Measurements from ENCODE around the gene RPS6KB2.
"Not testable (repeated sequence)": the region's sequence is repeated elsewhere in the genome, so short reads cannot be mapped to it uniquely, and the experiment has no call there.

RPS6KB2 gene

GRCh38 chr11:67468759-67469507 lies 40.6 kb downstream of the RPS6KB2 start, which contains the start of gene TMEM134:
Gene TMEM134 (minus strand): TSS chr11:67469251. CDS start chr11:67469192, 59 bp downstream.
- DNase-seq, result peak; percentile 43

DNA sequence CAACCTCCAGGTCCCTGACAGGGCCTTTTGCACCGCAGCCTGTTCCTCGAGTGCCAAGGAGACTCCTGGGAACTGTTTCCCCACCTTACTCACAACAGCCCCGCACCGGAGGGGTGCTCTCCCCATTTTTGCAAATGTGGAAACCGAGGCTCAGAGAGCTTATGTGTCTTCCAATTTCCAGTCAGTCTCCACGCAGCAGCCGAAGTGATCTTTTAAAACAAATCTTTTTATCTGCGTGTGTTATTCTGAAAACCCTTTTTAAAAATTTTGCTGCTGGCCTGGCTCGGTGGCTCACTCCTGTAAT lies 41.2 kb downstream of the RPS6KB2 start:
- no peak for DNase-seq

DNA sequence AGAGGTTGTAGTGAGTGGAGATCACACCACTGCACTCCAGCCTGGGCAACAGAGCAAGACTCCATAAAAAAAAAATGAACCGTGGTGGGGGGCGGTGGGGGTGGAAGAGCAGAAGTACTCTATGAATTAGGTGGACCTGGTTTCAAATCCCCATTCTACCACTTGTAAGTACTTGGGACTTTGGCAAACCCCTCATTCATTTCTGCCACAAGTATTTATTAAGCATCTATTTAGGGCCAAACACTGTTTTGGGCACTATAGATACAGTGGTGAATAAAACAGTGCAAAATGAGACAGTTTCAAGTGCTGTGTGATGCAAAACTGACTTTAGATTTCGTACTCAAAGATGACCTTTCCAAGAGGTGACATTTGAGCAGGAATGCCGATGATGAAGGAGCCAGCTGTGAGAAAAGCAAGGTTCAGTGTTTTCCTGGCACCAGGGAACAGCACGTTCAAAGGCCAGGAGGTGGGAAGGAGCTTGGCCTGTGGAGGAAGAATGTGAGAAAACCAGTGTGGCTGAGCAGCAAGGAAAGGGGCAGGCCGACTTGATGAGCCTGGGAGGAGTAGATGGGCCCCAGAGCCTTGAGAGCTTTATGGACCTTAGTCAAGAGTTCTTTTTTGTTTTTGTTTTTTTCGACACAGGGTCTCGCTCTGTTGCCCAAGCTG lies 42.2 kb downstream of the RPS6KB2 start:
- DNase-seq, result no peak

DNA sequence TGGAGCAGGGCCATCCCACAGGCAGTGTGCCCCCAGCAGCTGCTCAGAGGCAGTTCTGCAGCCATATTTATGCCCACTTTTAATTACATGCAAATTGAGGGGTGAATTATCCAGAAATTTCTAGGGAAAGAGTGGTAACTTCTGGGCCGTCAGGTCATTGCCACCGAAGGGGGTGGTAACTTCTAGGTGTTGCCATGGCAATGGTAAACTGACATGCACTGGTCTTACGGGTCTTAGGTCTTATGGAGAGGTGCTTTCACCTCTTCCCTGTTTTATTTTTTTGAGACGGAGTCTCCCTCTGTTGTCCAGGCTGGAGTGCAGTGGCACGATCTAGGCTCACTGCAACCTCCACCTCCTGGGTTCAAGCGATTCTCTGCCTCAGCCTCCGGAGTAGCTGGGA lies 44.6 kb downstream of the RPS6KB2 start:
- DNase-seq, result no peak

GRCh38 chr11:67476692-67477091 lies 48.4 kb downstream of the RPS6KB2 start:
- not testable (repeated sequence) for DNase-seq

DNA sequence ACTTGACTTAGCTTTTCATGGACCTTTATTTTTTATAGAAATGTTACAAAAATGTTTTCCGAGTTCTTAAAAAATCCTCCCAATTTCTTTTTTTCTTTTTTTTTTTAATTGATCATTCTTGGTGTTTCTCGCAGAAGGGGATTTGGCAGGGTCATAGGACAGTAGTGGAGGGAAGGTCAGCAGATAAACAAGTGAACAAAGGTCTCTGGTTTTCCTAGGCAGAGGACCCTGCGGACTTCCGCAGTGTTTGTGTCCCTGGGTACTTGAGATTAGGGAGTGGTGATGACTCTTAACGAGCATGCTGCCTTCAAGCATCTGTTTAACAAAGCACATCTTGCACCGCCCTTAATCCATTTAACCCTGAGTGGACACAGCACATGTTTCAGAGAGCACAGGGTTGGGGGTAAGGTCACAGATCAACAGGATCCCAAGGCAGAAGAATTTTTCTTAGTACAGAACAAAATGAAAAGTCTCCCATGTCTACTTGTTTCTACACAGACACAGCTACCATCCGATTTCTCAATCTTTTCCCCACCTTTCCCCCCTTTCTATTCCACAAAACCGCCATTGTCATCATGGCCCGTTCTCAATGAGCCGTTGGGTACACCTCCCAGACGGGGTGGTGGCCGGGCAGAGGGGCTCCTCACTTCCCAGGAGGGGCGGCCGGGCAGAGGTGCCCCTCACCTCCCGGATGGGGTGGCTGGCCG lies 49.2 kb downstream of the RPS6KB2 start:
- not testable (repeated sequence) for DNase-seq

GRCh38 chr11:67482275-67482826 lies 54.1 kb downstream of the RPS6KB2 start:
- no peak for DNase-seq

- DNase-seq, result peak; percentile 95
These were observed 54.8 kb downstream of the RPS6KB2 start, which contains the start of gene AIP for GRCh38 chr11:67482827-67483798. Gene AIP (plus strand): TSS chr11:67483026. CDS start chr11:67483159, 133 bp downstream.

DNA sequence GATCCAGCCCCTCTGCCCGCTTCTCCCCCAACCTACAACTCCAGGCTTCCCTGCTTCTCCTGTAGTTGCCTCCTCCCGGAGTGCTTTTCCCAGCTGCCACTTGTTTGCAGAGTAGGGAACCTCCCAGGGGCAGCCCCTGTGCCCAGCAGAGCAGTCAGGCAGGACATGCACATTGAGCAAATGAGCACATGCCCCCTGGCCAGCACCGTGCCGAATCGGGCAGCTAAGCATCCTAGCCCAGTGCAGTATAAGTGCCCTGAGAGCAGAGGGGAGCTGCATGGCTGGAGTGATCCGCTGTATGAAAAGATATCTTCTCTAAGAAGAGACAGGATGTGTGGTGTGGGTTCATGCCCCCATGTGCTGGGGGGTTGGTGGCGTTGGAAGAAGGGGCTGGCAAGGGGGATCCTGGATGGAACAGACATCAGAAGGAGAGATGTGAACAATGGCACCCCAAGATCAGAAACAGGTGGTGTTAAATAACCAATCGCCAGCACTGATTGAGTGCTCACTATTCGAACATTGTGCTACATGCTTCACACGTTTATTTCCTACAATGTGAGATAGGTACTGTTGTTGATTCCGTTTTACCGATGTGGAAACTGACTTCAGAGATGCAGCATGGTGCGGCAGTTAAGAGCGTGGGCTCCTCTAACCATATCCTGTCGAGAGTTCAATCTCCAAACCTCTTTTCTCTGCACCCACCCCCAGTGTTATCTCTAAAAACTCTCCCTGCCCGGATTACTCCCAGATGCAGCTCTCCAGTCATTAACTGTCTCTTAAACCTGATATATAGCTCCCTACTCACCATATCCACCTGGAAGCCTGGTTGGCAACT lies 55.8 kb downstream of the RPS6KB2 start:
- no peak for DNase-seq

- DNase-seq, result no peak
These were observed 56.6 kb downstream of the RPS6KB2 start for GRCh38 chr11:67484847-67485311.

Measured in NCI-H1417 treated with DMSO at 0.1 percent for 48 hours (cell line).